Suprapubic skin (tissue), 3 donors: ENCODE results near the gene GNB5.

Experiments used
- CTCF ChIP-seq, 2 donors: fragments of 200-600 bp in 1 of 2; fragments of 450-650 bp in 1 of 2; sonication (generic) in 1 of 2; IDR thresholded peaks; one replicate each; pipeline ENCODE4 v1.5.1; 2016 to 2019; ENCODE audit warnings: antibody characterized with exemption in 2 of 2, mild to moderate bottlenecking in 1 of 2, moderate library complexity in 1 of 2
- POLR2A ChIP-seq, 2 donors: fragments of 450-650 bp; IDR thresholded peaks; one replicate each; pipeline ENCODE4 v1.6.1; 2017; ENCODE audit warnings: antibody characterized with exemption in 2 of 2, mild to moderate bottlenecking in 2 of 2, moderate library complexity in 2 of 2

- TF ChIP-seq POLR2A (IDR thresholded peaks at IDR 0.05) (no peak), CTCF (IDR thresholded peaks at IDR 0.05) (no peak)
These were observed 36.0 kb downstream of the GNB5 start for GRCh38 chr15:52154896-52155865.
